K562 (cell line): ENCODE measurements around the gene BHMT2. TPM values are rescaled to one million over a fixed set of nuclear protein-coding genes. Genes with fewer than 3 reads are reported as not detected.

Experiments used
- ATAC-seq: fragments of 200-7000 bp; cut with Tn5 transposase; 3 replicates; pipeline ENCODE4 v1.9.1; 2020; ENCODE audit warnings: moderate library complexity
- BruUV-seq: library from RNA; stranded (reverse); fragments of 400-500 nt; replicated peaks from 2 replicates; lab custom pipeline; 2021; lab: Mats Ljungman, UMichigan
- CTCF ChIA-PET: fragments of 300-600 bp; formaldehyde crosslinking; extraction: SDS; loops from one replicate; lab custom pipeline; 2021; ENCODE audit warnings: low intra/inter-chr PET ratio; lab: Yijun Ruan, JAX
- POLR2A ChIA-PET: fragments of 300-600, 350-650 bp; sonication (Branson Sonifier 250); formaldehyde crosslinking; extraction: SDS; loops from one replicate; lab custom pipeline; 2021; ENCODE audit warnings: antibody characterized with exemption, inconsistent platforms; lab: Yijun Ruan, JAX
- DNase-seq, 4 experiments: peaks; one replicate each; pipeline versions ENCODE4 v3.0.0 to v3.0.0-alpha.2; 2011 to 2018; ENCODE audit warnings: low spot score in 3 of 4, mixed read lengths in 3 of 4; ENCODE audit errors: extremely low read depth in 1 of 4
- FAIRE-seq: peaks from 2 replicates; lab custom pipeline; 2011; peaks lifted over from hg19 to GRCh38; lab: Jason Lieb, UNC
- H2AFZ ChIP-seq: 2 replicates; pipeline ENCODE4 v1.6.0; 2011; ENCODE audit warnings: low read depth, low read length, control low read depth, inconsistent platforms
- H3K27ac ChIP-seq: fragments of 200-600 bp; 3 replicates; pipeline ENCODE4 v1.8.0; 2011; ENCODE audit warnings: low read depth, mild to moderate bottlenecking, control low read depth, inconsistent platforms, low read length, moderate library complexity, mixed read lengths; ENCODE audit errors: extremely low read depth
- H3K27me3 ChIP-seq, 2 experiments: fragments of 300-600 bp in 1 of 2; 2 replicates in 1 of 2; 3 replicates in 1 of 2; pipeline versions ENCODE4 v1.6.0 to v1.8.0; 2011; ENCODE audit warnings: inconsistent platforms in 2 of 2, low read length in 2 of 2, mild to moderate bottlenecking in 1 of 2, mixed read lengths in 1 of 2, moderate library complexity in 1 of 2; ENCODE audit not compliant: control insufficient read depth in 2 of 2, insufficient read depth in 2 of 2
- H3K36me3 ChIP-seq: fragments of 300-600 bp; 3 replicates; pipeline ENCODE4 v1.8.0; 2011; ENCODE audit warnings: mild to moderate bottlenecking, low read length, inconsistent platforms; ENCODE audit not compliant: control insufficient read depth, insufficient read depth
- H3K4me1 ChIP-seq, 2 experiments: fragments of 200-600 bp in 1 of 2; replicated peaks in 1 of 2; 2 replicates in 1 of 2; 3 replicates in 1 of 2; pipeline versions ENCODE4 v1.5.1 to v1.8.0; 2011; ENCODE audit warnings: inconsistent platforms in 2 of 2, low read length in 2 of 2, mild to moderate bottlenecking in 1 of 2, mixed read lengths in 1 of 2, moderate library complexity in 1 of 2; ENCODE audit not compliant: control insufficient read depth in 2 of 2, insufficient read depth in 2 of 2
- H3K4me2 ChIP-seq: 2 replicates; pipeline ENCODE4 v1.6.1; 2011; ENCODE audit warnings: low read length, control low read depth, inconsistent platforms, mixed read lengths; ENCODE audit not compliant: insufficient read depth
- H3K4me3 ChIP-seq: fragments of 200-600 bp; sonication (generic), shearing (Covaris generic); 2 replicates; pipeline ENCODE4 v1.5.1; 2016; ENCODE audit warnings: control low read depth, inconsistent platforms
- H3K79me2 ChIP-seq: fragments of 200-600 bp; 3 replicates; pipeline ENCODE4 v1.8.0; 2011; ENCODE audit warnings: low read length, inconsistent platforms; ENCODE audit not compliant: control insufficient read depth, insufficient read depth
- H3K9ac ChIP-seq, 2 experiments: 2 replicates each; pipeline versions ENCODE4 v1.6.0 to v1.6.1; 2011; ENCODE audit warnings: low read depth in 2 of 2, low read length in 2 of 2, control low read depth in 1 of 2, inconsistent platforms in 1 of 2, mild to moderate bottlenecking in 1 of 2, mixed read lengths in 1 of 2; ENCODE audit not compliant: insufficient read depth in 1 of 2
- H3K9me1 ChIP-seq: one replicate; pipeline ENCODE4 v1.6.0; 2011; ENCODE audit warnings: inconsistent platforms, mild to moderate bottlenecking, low read length, moderate library complexity; ENCODE audit not compliant: control insufficient read depth, insufficient read depth
- H3K9me3 ChIP-seq: replicated peaks from 2 replicates; pipeline ENCODE4 v1.5.1; 2011; ENCODE audit warnings: low read depth, low read length, inconsistent platforms; ENCODE audit not compliant: control insufficient read depth, insufficient read depth
- H4K20me1 ChIP-seq: replicated peaks from 2 replicates; pipeline ENCODE4 v1.6.1; 2011; ENCODE audit warnings: low read length, inconsistent platforms, mixed read lengths; ENCODE audit not compliant: control insufficient read depth, insufficient read depth
- ARID2 ChIP-seq: fragments of 450-650 bp; IDR thresholded peaks from 2 replicates; pipeline ENCODE4 v1.6.1; 2017; ENCODE audit warnings: antibody characterized with exemption, mild to moderate bottlenecking
- CTBP1 ChIP-seq: fragments of 450-650 bp; IDR thresholded peaks from 2 replicates; pipeline ENCODE4 v1.6.1; 2016; ENCODE audit warnings: borderline replicate concordance
- EP300 ChIP-seq: IDR thresholded peaks from 2 replicates; pipeline ENCODE4 v1.6.1; 2012; ENCODE audit warnings: low read length, improper control_type of control experiment
- GTF2F1 ChIP-seq: IDR thresholded peaks from 2 replicates; pipeline ENCODE4 v1.6.1; 2011; ENCODE audit warnings: low read depth, low read length, improper control_type of control experiment
- NCOR1 ChIP-seq: fragments of 450-650 bp; IDR thresholded peaks from 2 replicates; pipeline ENCODE4 v1.6.1; 2016; ENCODE audit warnings: mild to moderate bottlenecking, moderate library complexity
- NFIC ChIP-seq: fragments of 450-650 bp; IDR thresholded peaks from 2 replicates; pipeline ENCODE4 v1.6.1; 2017; ENCODE audit warnings: mild to moderate bottlenecking, inconsistent platforms
- PTRF ChIP-seq: fragments of 450-650 bp; IDR thresholded peaks from 2 replicates; pipeline ENCODE4 v1.6.1; 2016; ENCODE audit warnings: mild to moderate bottlenecking, missing genetic modification characterization, missing compliant biosample characterization
- RBM22 ChIP-seq: fragments of 200-400 bp; formaldehyde crosslinking; IDR thresholded peaks from 2 replicates; pipeline ENCODE4 v1.6.1; 2018; ENCODE audit warnings: low read length, low read depth; ENCODE audit not compliant: poor library complexity, severe bottlenecking
- RHOXF2B ChIP-seq: fragments of 250-450 bp; sonication (Bioruptor Pico); conservative IDR thresholded peaks from 2 replicates; pipeline ENCODE4 v1.5.1; 2021
- ZC3H8 ChIP-seq: fragments of 450-650 bp; IDR thresholded peaks from 2 replicates; pipeline ENCODE4 v1.6.1; 2017
- ZNF75A ChIP-seq: fragments of 450-650 bp; formaldehyde crosslinking; IDR thresholded peaks from 2 replicates; pipeline ENCODE4 v1.4.0; 2020; ENCODE audit warnings: mild to moderate bottlenecking
- WGBS: fragments of 100-300 bp; shearing (Covaris generic); methylation state at CpG from one replicate; pipeline ENCODE4 v1.1.6; 2016; ENCODE audit warnings: low coverage, mixed read lengths; ENCODE audit not compliant: insufficient coverage; ENCODE audit errors: missing lambda C conversion rate; 5-methylcytosine and 5-hydroxymethylcytosine counted together
- in situ Hi-C: fragments of 300-500 bp; cut with MboI; formaldehyde crosslinking; loops from 4 replicates; pipeline ENCODE4 v1.15.0; 2018; ENCODE audit warnings: inconsistent platforms, mixed read lengths
- intact Hi-C: fragments of 100-400 bp; cut with micrococcal nuclease; formaldehyde crosslinking; loops from 2 replicates; pipeline ENCODE4 v1.14.2; 2022
- polyA plus RNA-seq, 8 experiments: library from polyadenylated mRNA; depleted of rRNA in 4 of 8; stranded (reverse) in 5 of 8; unstranded in 3 of 8; fragments of >200 nt; fragmentation: Nextera tagmentation in 2 of 8; fragmentation: Illumina TruSeq in 1 of 8; extraction: Ambion mirVana in 2 of 8; extraction: Trizol in 1 of 8; gene quantifications; 2 replicates each; pipeline versions ENCODE4 v1.2.1 to v1.2.3, GENCODE V29; 2011 to 2014; ENCODE audit warnings: inconsistent platforms in 1 of 8, missing spikeins in 1 of 8
- total RNA-seq, 7 experiments: library from RNA; depleted of rRNA in 6 of 7; stranded (reverse); fragments of >200 nt in 6 of 7; fragmentation: Illumina TruSeq in 2 of 7; extraction: Trizol in 2 of 7; gene quantifications; 2 replicates each; pipeline versions ENCODE4 v1.2.1 to v1.2.3, GENCODE V29; 2011 to 2021; ENCODE audit warnings: low replicate concordance in 1 of 7
- TF ChIP-seq, protein P1 (sequence below): fragments of 450-650 bp; formaldehyde crosslinking; IDR thresholded peaks from 2 replicates; pipeline ENCODE4 v1.4.0; 2020; ENCODE audit warnings: mild to moderate bottlenecking
- TF ChIP-seq, protein P2 (sequence below): fragments of 450-650 bp; formaldehyde crosslinking; IDR thresholded peaks from 2 replicates; pipeline ENCODE4 v1.4.0; 2022; ENCODE audit warnings: missing genetic modification characterization
- TF ChIP-seq, protein P3 (sequence below): fragments of 450-650 bp; IDR thresholded peaks from 2 replicates; pipeline ENCODE4 v1.6.1; 2016; ENCODE audit warnings: missing biosample characterization, missing genetic modification characterization

Gene BHMT2
- total and polyA plus RNA-seq, 9 of the 15 experiments (the other 6 are each of a cell fraction or from before 2014, with no cell fraction given): not detected

DNA sequence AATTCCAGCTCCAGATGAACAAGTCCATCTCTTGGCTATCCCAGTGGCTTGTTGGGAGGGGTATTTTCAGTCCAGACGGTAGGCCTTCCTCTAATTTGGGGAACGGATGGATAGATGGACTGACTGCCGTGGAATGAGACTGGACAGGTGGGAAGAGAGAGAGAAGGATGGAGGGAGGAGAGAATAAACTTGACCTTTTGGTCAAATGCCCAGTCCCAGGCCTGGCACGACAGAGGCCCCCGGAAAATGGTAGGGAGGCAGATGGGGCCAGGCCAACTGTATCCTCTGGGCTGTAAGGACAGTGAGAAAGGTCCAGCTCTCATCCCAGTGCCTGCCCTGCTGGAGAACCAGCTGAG lies 43.1 kb downstream of the BHMT2 start:
- Histone ChIP-seq H3K27me3 (peaks cover 22 to 30% of the 10 kb centered on the region in 2 experiments), H3K36me3 (no peaks in the 10 kb centered on the region), H3K9ac (no peak overlapping the region), H3K9me1 (no peaks in the 10 kb centered on the region), H3K9me3 (no peaks in the 10 kb centered on the region), H3K4me3 (no peak overlapping the region), H3K4me2 (no peak overlapping the region), H3K27ac (no peak overlapping the region), H3K79me2 (no peaks in the 10 kb centered on the region), H3K4me1 (peaks cover 0 to 11% of the 10 kb centered on the region in 2 experiments; a peak in 2 of 5 replicates), H2AFZ (no peak overlapping the region), H4K20me1 (no peaks in the 10 kb centered on the region)
- no TSS peak for BruUV-seq
- no peak for FAIRE-seq
- no peak for ATAC-seq
- intact Hi-C loops (no loop called here), in situ Hi-C loops (no loop called here)
- POLR2A ChIA-PET: interaction anchor here (0.7 kb wide), 1 partner anchor 14 kb away, joined by 3 read pairs; no protein-coding TSS in a partner anchor
- TF ChIP-seq NCOR1: no peak
- TF ChIP-seq ZC3H8: no peak
- TF ChIP-seq RBM22: no peak
- TF ChIP-seq GTF2F1: no peak
- no peak for TF ChIP-seq EP300
- TF ChIP-seq, protein P1, sequence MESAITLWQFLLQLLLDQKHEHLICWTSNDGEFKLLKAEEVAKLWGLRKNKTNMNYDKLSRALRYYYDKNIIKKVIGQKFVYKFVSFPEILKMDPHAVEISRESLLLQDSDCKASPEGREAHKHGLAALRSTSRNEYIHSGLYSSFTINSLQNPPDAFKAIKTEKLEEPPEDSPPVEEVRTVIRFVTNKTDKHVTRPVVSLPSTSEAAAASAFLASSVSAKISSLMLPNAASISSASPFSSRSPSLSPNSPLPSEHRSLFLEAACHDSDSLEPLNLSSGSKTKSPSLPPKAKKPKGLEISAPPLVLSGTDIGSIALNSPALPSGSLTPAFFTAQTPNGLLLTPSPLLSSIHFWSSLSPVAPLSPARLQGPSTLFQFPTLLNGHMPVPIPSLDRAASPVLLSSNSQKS: no peak
- TF ChIP-seq, protein P2, sequence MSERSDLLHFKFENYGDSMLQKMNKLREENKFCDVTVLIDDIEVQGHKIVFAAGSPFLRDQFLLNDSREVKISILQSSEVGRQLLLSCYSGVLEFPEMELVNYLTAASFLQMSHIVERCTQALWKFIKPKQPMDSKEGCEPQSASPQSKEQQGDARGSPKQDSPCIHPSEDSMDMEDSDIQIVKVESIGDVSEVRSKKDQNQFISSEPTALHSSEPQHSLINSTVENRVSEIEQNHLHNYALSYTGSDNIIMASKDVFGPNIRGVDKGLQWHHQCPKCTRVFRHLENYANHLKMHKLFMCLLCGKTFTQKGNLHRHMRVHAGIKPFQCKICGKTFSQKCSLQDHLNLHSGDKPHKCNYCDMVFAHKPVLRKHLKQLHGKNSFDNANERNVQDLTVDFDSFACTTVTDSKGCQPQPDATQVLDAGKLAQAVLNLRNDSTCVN (CRISPR knock-in tag): no peak
- no peak for TF ChIP-seq NFIC
- no peak for TF ChIP-seq ARID2
- TF ChIP-seq, protein P3, sequence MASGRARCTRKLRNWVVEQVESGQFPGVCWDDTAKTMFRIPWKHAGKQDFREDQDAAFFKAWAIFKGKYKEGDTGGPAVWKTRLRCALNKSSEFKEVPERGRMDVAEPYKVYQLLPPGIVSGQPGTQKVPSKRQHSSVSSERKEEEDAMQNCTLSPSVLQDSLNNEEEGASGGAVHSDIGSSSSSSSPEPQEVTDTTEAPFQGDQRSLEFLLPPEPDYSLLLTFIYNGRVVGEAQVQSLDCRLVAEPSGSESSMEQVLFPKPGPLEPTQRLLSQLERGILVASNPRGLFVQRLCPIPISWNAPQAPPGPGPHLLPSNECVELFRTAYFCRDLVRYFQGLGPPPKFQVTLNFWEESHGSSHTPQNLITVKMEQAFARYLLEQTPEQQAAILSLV (tag): no peak
- no peak for TF ChIP-seq CTBP1
- TF ChIP-seq RHOXF2B (CRISPR knock-in tag): no peak
- TF ChIP-seq ZNF75A: no peak
- TF ChIP-seq PTRF (tag): no peak
- 0% methylated on average over 5 of the region's 5 CpGs for WGBS
- CTCF ChIA-PET: no interaction called here
- no peak for DNase-seq
